HG03280 (cell line): ENCODE data around the gene CCDC117.
"Not testable (repeated sequence)": the region's sequence is repeated elsewhere in the genome, so short reads cannot be mapped to it uniquely, and the experiment has no call there.

Experiments used
- ATAC-seq: cut with Tn5 transposase; IDR thresholded peaks from one replicate; pipeline ENCODE4 v1.9.1; 2021; ENCODE audit warnings: mild to moderate bottlenecking, moderate library complexity; ENCODE audit not compliant: unreplicated experiment

CCDC117 gene

GRCh38 chr22:28772633-28773460 lies at the start of gene CCDC117:
Gene CCDC117 (plus strand): TSS chr22:28772695. CDS start chr22:28772850, 155 bp downstream.
- peak; percentile 85 for ATAC-seq

- ATAC-seq: no peak
Observed at GRCh38 chr22:28728002-28728401, 44.5 kb upstream of the CCDC117 start.

GRCh38 chr22:28728621-28729313 lies 43.7 kb upstream of the CCDC117 start:
- ATAC-seq: no peak

GRCh38 chr22:28730179-28730578 lies 42.3 kb upstream of the CCDC117 start:
- ATAC-seq: no peak

GRCh38 chr22:28734393-28734792 lies 38.1 kb upstream of the CCDC117 start:
- ATAC-seq: no peak

- ATAC-seq: no peak
Observed at GRCh38 chr22:28736301-28737155, 36.0 kb upstream of the CCDC117 start.

- no peak for ATAC-seq
Observed at GRCh38 chr22:28737701-28738100, 34.8 kb upstream of the CCDC117 start.

- ATAC-seq: not testable (repeated sequence)
Observed at GRCh38 chr22:28738876-28739275, 33.6 kb upstream of the CCDC117 start.

- ATAC-seq: no peak
Observed at GRCh38 chr22:28741200-28741784, 31.2 kb upstream of the CCDC117 start.

- peak; percentile 90 for ATAC-seq
Observed at GRCh38 chr22:28741785-28742561, 30.5 kb upstream of the CCDC117 start, which contains the start of the genes CHEK2 and HSCB. Gene CHEK2 (minus strand): TSS chr22:28741820. CDS start chr22:28734721, 7,099 bp downstream. Gene HSCB (plus strand): TSS chr22:28742039. CDS start chr22:28742096, 57 bp downstream.

- no peak for ATAC-seq
Observed at GRCh38 chr22:28742562-28742962, 29.9 kb upstream of the CCDC117 start.

- no peak for ATAC-seq
Observed at GRCh38 chr22:28743852-28744251, 28.6 kb upstream of the CCDC117 start.

GRCh38 chr22:28750471-28750881 lies 22.0 kb upstream of the CCDC117 start:
- ATAC-seq: no peak

GRCh38 chr22:28754512-28754911 lies 18.0 kb upstream of the CCDC117 start:
- ATAC-seq: not testable (repeated sequence)

GRCh38 chr22:28759861-28760560 lies 12.5 kb upstream of the CCDC117 start:
- no peak for ATAC-seq

- no peak for ATAC-seq
Observed at GRCh38 chr22:28761449-28761755, 11.1 kb upstream of the CCDC117 start.

GRCh38 chr22:28762000-28762399 lies 10.5 kb upstream of the CCDC117 start:
- not testable (repeated sequence) for ATAC-seq

- no peak for ATAC-seq
Observed at GRCh38 chr22:28766628-28767027, 5.9 kb upstream of the CCDC117 start.

- no peak for ATAC-seq
Observed at GRCh38 chr22:28768701-28769393, 3.6 kb upstream of the CCDC117 start.
